Right atrium auricular region (tissue), 2 donors: ENCODE data around the gene ATP6V1A. TPM values are rescaled to one million over a fixed set of nuclear protein-coding genes. Genes with fewer than 3 reads are reported as not detected.

Experiments
- DNase-seq: peaks from one replicate; pipeline ENCODE4 v3.0.0-alpha.2; 2019; ENCODE audit warnings: low spot score
- H3K27ac ChIP-seq, 2 donors: fragments of 200-600 bp; sonication (generic); 1 replicate in 1 of 2; 2 replicates in 1 of 2; pipeline ENCODE4 v1.5.1; 2016 to 2019
- H3K27me3 ChIP-seq, 2 donors: fragments of 200-600 bp; sonication (generic); one replicate each; pipeline versions ENCODE4 v1.5.1 to v1.6.0; 2017 to 2019
- H3K36me3 ChIP-seq: fragments of 200-600 bp; sonication (generic); one replicate; pipeline ENCODE4 v1.5.1; 2016
- H3K4me1 ChIP-seq, 2 donors: fragments of 200-600 bp; sonication (generic); one replicate each; pipeline versions ENCODE4 v1.5.1 to v1.6.0; 2017 to 2019
- H3K4me3 ChIP-seq, 2 donors: fragments of 200-600 bp; sonication (generic); 1 replicate in 1 of 2; 2 replicates in 1 of 2; pipeline ENCODE4 v1.5.1; 2017 to 2019; ENCODE audit warnings: mild to moderate bottlenecking in 1 of 2, moderate library complexity in 1 of 2
- H3K9me3 ChIP-seq, 2 donors: fragments of 200-600 bp; sonication (generic); one replicate each; pipeline ENCODE4 v1.5.1; 2019
- CTCF ChIP-seq, 2 donors: fragments of 200-600 bp; sonication (generic); IDR thresholded peaks; one replicate each; pipeline ENCODE4 v1.5.1; 2019; ENCODE audit warnings: antibody characterized with exemption in 2 of 2
- total RNA-seq, 2 donors: library from RNA; depleted of rRNA; stranded (reverse); fragments of >200 nt; gene quantifications; one replicate each; pipeline ENCODE4 v1.1.0, GENCODE V29; 2016

The ATP6V1A gene
- total RNA-seq, 2 donors from 2014 or later, result 19.1 to 21.7 TPM

GRCh38 chr3:113747283-113748046, 630 bp downstream of the ATP6V1A start:
- Histone ChIP-seq H3K36me3 (no peaks in the 10 kb centered on the region), H3K27me3 (no peaks in the 10 kb centered on the region), H3K4me1 (peaks cover 0 to 40% of the 10 kb centered on the region in 2 donors), H3K27ac (peak overlapping the region; percentile 97), H3K9me3 (no peaks in the 10 kb centered on the region), H3K4me3 (peak overlapping the region; percentile 85 to 86)
- TF ChIP-seq CTCF (IDR thresholded peaks at IDR 0.05), result no peak
- no peak for DNase-seq

DNA sequence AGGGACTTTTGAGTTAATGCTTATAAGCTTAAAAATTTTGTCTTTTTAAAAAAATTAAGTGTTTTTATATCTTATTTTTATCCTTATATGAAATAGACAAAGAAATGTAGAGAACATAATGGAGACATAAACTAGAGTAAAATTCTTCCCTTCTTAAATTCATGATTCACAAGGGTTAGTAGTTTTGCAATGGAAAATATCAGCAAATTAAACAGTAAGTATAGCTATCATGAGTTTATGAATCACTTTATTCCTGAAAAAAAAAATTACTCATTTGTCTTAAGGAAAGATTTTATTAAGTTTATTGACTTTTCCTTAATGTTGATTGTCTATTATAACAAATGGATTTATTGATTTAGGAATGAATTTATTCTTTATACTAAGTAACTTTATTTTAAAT, 4.3 kb downstream of the ATP6V1A start:
- Histone ChIP-seq H3K4me1 (peaks cover 0 to 15% of the 10 kb centered on the region in 2 donors), H3K36me3 (no peaks in the 10 kb centered on the region), H3K9me3 (no peaks in the 10 kb centered on the region), H3K27ac (no peak overlapping the region), H3K4me3 (no peak overlapping the region), H3K27me3 (no peaks in the 10 kb centered on the region)
- TF ChIP-seq CTCF (IDR thresholded peaks at IDR 0.05), result no peak
- no peak for DNase-seq

- no peaks in the 10 kb centered on the region for H3K27me3 ChIP-seq
- DNase-seq, result no peak
- H3K4me3 ChIP-seq, result no peak overlapping the region
- no peak for TF ChIP-seq CTCF (IDR thresholded peaks at IDR 0.05)
- H3K9me3 ChIP-seq, result peaks cover 0 to 3% of the 10 kb centered on the region in 2 donors
- H3K4me1 ChIP-seq, result peaks cover 0 to 4% of the 10 kb centered on the region in 2 donors
- H3K27ac ChIP-seq, result no peak overlapping the region
- no peaks in the 10 kb centered on the region for H3K36me3 ChIP-seq
These were observed 6.6 kb downstream of the ATP6V1A start for GRCh38 chr3:113753376-113753985.

DNA sequence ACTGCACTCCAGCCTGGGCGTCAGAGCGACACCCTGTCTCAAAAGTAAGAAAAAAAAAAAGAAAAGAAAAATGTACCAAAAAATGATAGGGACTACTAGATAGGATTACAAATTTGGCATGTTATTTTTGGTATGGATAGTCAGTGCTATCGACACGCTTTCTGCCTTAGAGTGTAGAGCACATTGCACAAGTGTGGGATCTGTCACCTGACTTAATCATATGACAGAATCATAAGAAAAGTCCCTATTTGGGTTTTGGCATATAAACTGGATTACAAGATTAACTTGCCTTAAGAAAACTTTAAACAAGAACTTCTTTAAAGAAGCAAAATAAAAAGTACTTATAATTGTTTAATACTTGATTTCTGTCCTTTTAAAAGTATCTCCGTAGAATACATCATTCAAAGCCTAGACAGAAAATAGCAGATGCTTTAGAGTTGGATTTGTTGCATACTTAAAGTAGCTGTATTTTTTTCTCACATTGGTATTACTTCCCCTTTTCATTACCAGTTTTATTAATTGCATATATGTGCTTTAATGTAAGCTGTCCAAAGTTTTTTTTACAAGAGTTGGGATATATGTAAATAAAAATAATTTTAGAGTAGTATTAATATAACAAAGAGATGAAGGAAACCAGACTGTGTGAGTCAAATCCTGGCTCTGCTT, 7.8 kb downstream of the ATP6V1A start:
- no peak for DNase-seq
- H3K27ac ChIP-seq, result no peak overlapping the region
- peaks cover 0 to 3% of the 10 kb centered on the region in 2 donors for H3K9me3 ChIP-seq
- no peaks in the 10 kb centered on the region for H3K27me3 ChIP-seq
- H3K36me3 ChIP-seq, result no peaks in the 10 kb centered on the region
- no peak for TF ChIP-seq CTCF (IDR thresholded peaks at IDR 0.05)
- no peak overlapping the region for H3K4me3 ChIP-seq
- no peaks in the 10 kb centered on the region for H3K4me1 ChIP-seq

DNA sequence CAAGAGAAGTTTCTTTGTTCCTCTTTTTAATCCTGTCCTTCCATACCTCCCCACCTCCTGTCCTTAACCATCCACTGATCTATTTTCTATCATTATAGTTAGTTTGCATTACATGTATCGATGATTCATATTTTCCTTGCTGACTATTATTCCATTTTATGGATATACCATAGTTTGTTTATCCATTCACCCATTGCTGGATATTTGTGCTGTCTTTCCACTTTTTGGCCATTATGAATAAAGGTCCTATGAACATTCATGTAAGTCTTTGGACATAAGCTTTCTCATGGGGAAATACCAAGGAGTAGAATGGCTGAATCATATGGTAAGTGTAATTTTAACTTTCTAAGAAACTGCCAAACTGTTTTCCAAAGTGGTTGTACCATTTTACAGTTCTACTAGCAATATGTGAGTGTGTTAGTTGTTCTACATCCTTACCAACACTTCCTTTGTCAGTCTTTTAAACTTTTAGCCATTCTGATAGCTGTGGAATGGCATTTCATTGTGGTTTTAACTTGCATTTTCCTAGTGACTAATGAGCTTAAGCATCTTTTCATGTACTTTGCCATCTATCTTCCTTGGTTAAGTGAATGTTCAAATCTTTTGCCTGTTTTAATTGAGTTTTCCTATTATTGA, 11.7 kb downstream of the ATP6V1A start:
- no peak for DNase-seq
- Histone ChIP-seq H3K36me3 (no peaks in the 10 kb centered on the region), H3K27me3 (no peaks in the 10 kb centered on the region), H3K27ac (no peak overlapping the region), H3K9me3 (peaks cover 0 to 3% of the 10 kb centered on the region in 2 donors), H3K4me1 (no peaks in the 10 kb centered on the region), H3K4me3 (no peak overlapping the region)
- no peak for TF ChIP-seq CTCF (IDR thresholded peaks at IDR 0.05)
